ENCODE data around the gene ADAMTS12. TPM values are rescaled to one million over a fixed set of nuclear protein-coding genes. Genes with fewer than 3 reads are reported as not detected.
A peak's percentile ranks its signal among the peaks of the same experiment; 100 is the strongest.

The ADAMTS12 gene
- polyA plus RNA-seq, 1 donor from 2014 or later: 0.07 TPM

DNA sequence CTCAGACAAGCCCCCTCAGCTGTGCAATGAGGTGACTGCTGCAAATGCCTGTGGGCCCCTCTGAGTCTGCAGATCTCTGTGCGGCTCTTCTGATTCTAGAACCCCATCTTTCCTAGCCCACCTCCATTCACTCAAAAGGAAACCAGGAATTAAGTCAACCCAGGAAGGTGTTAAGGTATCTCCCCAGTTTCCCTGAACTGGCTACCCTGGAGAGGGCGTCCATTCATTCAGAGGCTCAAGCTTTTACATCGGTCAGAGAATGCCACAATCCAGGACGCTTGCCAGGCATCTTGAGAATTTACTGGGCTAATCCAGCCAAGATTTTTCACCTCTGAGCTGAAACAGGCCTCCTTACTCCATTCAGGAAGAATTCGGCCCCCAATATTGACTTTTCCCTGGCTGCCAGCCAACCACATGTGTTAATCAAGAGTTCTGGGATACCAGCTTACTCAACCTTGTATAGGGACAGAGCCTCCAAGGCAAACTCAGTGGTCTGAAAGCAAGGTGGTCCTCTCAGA lies 889 bp upstream of the ADAMTS12 start:
- no peaks in the 10 kb centered on the region for H4K20me1 ChIP-seq (ENCODE audit: insufficient read depth)
- no peak overlapping the region for H3K9ac ChIP-seq (ENCODE audit: low read length)
- no peaks in the 10 kb centered on the region for H3K79me2 ChIP-seq (replicated peaks; ENCODE audit: insufficient read depth, low read length)
- H3K27me3 ChIP-seq (ENCODE audit: insufficient read depth, low read depth, low read length): peaks cover 13% of the 10 kb centered on the region
- H3K9me3 ChIP-seq (ENCODE audit: low read length): no peaks in the 10 kb centered on the region
- no peaks in the 10 kb centered on the region for H3K36me3 ChIP-seq (ENCODE audit: insufficient read depth, low read length)
- no peak overlapping the region for H3K4me2 ChIP-seq (ENCODE audit: low read length)
- no peak overlapping the region for H2AFZ ChIP-seq (ENCODE audit: low read depth, low read length)
- no peak overlapping the region for H3K27ac ChIP-seq (ENCODE audit: low read length)
- TF ChIP-seq RAD21 (conservative IDR thresholded peaks at IDR 0.05) (no peak), SMC3 (conservative IDR thresholded peaks at IDR 0.05; ENCODE audit: poor library complexity) (no peak)
- no peaks in the 10 kb centered on the region for H3F3A ChIP-seq (ENCODE audit: insufficient read depth, low read length, poor library complexity, severe bottlenecking)
- H3K9me2 ChIP-seq (ENCODE audit: insufficient read depth, low read length): no peaks in the 10 kb centered on the region
- peak overlapping the region; percentile 59 for H3K4me3 ChIP-seq (ENCODE audit: low read length)

DNA sequence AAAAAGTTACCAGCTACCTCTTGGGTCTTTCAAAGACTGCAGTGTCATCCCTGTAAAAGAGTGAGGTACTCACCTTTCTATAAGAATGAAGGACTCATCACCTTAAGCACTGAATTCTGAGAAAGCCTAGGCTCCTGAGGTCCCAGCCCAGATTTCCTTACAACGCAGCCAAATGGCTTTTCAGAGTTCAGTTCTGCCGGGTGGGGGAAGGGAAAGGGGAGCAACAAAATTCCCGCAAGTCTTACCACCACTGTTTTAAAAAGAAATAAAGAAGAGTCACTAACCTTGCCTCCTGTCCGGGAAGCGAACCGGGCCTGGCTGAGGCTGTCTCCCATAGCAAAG lies 373 bp downstream of the ADAMTS12 start:
- H3K9me2 ChIP-seq (ENCODE audit: insufficient read depth, low read length): no peaks in the 10 kb centered on the region
- no peak overlapping the region for H3K4me2 ChIP-seq (ENCODE audit: low read length)
- no peak overlapping the region for H3K27ac ChIP-seq (ENCODE audit: low read length)
- H2AFZ ChIP-seq (ENCODE audit: low read depth, low read length): no peak overlapping the region
- H3K27me3 ChIP-seq (ENCODE audit: insufficient read depth, low read depth, low read length): peaks cover 13% of the 10 kb centered on the region
- no peaks in the 10 kb centered on the region for H3K36me3 ChIP-seq (ENCODE audit: insufficient read depth, low read length)
- H3K79me2 ChIP-seq (replicated peaks; ENCODE audit: insufficient read depth, low read length): no peaks in the 10 kb centered on the region
- H3K9me3 ChIP-seq (ENCODE audit: low read length): no peaks in the 10 kb centered on the region
- no peak overlapping the region for H3K9ac ChIP-seq (ENCODE audit: low read length)
- H3F3A ChIP-seq (ENCODE audit: insufficient read depth, low read length, poor library complexity, severe bottlenecking): no peaks in the 10 kb centered on the region
- no peaks in the 10 kb centered on the region for H4K20me1 ChIP-seq (ENCODE audit: insufficient read depth)
- TF ChIP-seq EZH2 (IDR thresholded peaks at IDR 0.05; ENCODE audit: borderline replicate concordance, insufficient read depth, low read length, poor library complexity, severe bottlenecking): no peak
- TF ChIP-seq MXI1 (conservative IDR thresholded peaks at IDR 0.05; ENCODE audit: poor library complexity, severe bottlenecking): no peak
- TF ChIP-seq, protein P1, sequence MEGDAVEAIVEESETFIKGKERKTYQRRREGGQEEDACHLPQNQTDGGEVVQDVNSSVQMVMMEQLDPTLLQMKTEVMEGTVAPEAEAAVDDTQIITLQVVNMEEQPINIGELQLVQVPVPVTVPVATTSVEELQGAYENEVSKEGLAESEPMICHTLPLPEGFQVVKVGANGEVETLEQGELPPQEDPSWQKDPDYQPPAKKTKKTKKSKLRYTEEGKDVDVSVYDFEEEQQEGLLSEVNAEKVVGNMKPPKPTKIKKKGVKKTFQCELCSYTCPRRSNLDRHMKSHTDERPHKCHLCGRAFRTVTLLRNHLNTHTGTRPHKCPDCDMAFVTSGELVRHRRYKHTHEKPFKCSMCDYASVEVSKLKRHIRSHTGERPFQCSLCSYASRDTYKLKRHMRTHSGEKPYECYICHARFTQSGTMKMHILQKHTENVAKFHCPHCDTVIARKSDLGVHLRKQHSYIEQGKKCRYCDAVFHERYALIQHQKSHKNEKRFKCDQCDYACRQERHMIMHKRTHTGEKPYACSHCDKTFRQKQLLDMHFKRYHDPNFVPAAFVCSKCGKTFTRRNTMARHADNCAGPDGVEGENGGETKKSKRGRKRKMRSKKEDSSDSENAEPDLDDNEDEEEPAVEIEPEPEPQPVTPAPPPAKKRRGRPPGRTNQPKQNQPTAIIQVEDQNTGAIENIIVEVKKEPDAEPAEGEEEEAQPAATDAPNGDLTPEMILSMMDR (IDR thresholded peaks at IDR 0.05; ENCODE audit: poor library complexity, severe bottlenecking): no peak
- no peak for TF ChIP-seq POLR2AphosphoS5 (IDR thresholded peaks at IDR 0.05)
- no peak for TF ChIP-seq TAF1 (IDR thresholded peaks at IDR 0.05; ENCODE audit: low read depth)
- no peak for TF ChIP-seq SMC3 (conservative IDR thresholded peaks at IDR 0.05; ENCODE audit: poor library complexity)
- TF ChIP-seq EP300 (conservative IDR thresholded peaks at IDR 0.05; ENCODE audit: poor library complexity, severe bottlenecking): no peak
- TF ChIP-seq, protein P2, sequence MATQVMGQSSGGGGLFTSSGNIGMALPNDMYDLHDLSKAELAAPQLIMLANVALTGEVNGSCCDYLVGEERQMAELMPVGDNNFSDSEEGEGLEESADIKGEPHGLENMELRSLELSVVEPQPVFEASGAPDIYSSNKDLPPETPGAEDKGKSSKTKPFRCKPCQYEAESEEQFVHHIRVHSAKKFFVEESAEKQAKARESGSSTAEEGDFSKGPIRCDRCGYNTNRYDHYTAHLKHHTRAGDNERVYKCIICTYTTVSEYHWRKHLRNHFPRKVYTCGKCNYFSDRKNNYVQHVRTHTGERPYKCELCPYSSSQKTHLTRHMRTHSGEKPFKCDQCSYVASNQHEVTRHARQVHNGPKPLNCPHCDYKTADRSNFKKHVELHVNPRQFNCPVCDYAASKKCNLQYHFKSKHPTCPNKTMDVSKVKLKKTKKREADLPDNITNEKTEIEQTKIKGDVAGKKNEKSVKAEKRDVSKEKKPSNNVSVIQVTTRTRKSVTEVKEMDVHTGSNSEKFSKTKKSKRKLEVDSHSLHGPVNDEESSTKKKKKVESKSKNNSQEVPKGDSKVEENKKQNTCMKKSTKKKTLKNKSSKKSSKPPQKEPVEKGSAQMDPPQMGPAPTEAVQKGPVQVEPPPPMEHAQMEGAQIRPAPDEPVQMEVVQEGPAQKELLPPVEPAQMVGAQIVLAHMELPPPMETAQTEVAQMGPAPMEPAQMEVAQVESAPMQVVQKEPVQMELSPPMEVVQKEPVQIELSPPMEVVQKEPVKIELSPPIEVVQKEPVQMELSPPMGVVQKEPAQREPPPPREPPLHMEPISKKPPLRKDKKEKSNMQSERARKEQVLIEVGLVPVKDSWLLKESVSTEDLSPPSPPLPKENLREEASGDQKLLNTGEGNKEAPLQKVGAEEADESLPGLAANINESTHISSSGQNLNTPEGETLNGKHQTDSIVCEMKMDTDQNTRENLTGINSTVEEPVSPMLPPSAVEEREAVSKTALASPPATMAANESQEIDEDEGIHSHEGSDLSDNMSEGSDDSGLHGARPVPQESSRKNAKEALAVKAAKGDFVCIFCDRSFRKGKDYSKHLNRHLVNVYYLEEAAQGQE (IDR thresholded peaks at IDR 0.05; ENCODE audit: borderline replicate concordance): no peak
- no peak for TF ChIP-seq RAD21 (conservative IDR thresholded peaks at IDR 0.05)
- H3K4me3 ChIP-seq (ENCODE audit: low read length): peak overlapping the region; percentile 59

All from neural cell (in vitro differentiated cells).